ENCODE measurements around the gene LRRC32. TPM values are rescaled to one million over a fixed set of nuclear protein-coding genes. Genes with fewer than 3 reads are reported as not detected.

The LRRC32 gene, protein sequence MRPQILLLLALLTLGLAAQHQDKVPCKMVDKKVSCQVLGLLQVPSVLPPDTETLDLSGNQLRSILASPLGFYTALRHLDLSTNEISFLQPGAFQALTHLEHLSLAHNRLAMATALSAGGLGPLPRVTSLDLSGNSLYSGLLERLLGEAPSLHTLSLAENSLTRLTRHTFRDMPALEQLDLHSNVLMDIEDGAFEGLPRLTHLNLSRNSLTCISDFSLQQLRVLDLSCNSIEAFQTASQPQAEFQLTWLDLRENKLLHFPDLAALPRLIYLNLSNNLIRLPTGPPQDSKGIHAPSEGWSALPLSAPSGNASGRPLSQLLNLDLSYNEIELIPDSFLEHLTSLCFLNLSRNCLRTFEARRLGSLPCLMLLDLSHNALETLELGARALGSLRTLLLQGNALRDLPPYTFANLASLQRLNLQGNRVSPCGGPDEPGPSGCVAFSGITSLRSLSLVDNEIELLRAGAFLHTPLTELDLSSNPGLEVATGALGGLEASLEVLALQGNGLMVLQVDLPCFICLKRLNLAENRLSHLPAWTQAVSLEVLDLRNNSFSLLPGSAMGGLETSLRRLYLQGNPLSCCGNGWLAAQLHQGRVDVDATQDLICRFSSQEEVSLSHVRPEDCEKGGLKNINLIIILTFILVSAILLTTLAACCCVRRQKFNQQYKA
- 100 to 1,000 TPM in 1 of 3 donors, 10 to 100 TPM in 2; 15.5 to 101 (median 99.7) TPM for polyA plus RNA-seq

- no peak within 1 kb of the TSS for H3K27ac ChIP-seq (ENCODE audit: low read depth, low read length)
- WGBS, 3 donors, result 1 to 4% (median 1%) methylated on average over 74 to 82 of the region's 82 CpGs
These were observed at the start of gene LRRC32 for GRCh38 chr11:76670485-76671236. Gene LRRC32 (minus strand): TSS chr11:76670747. CDS start chr11:76665954, 4,793 bp downstream.

GRCh38 chr11:76719686-76720085, 49.1 kb upstream of the LRRC32 start:
- 92 to 98% (median 97%) methylated on average over 9 of the region's 9 CpGs for WGBS, 3 donors
- no peak overlapping the region for H3K27ac ChIP-seq (ENCODE audit: low read depth, low read length)

DNA sequence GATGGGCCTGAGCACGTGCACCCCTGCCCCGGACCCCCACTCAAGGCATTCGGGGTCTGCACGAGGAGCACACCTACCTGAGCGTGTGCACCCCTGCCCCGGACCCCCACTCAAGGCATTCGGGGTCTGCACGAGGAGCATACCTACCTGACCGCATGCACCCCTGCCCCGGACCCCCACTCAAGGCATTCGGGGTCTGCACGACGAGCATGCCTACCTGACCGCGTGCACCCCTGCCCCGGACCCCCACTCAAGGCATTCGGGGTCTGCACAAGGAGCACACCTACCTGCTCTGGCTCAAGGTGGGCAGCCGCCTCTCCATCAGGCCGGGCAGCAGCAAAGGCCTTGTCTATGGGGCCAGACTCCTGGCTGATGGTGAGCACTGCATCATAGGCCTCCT, 48.7 kb upstream of the LRRC32 start:
- WGBS, 3 donors, result 76 to 96% (median 91%) methylated on average over 19 of the region's 19 CpGs
- no peak overlapping the region for H3K27ac ChIP-seq (ENCODE audit: low read depth, low read length)

GRCh38 chr11:76717816-76718215, 47.3 kb upstream of the LRRC32 start:
- 86 to 90% (median 90%) methylated on average over 5 of the region's 5 CpGs for WGBS, 3 donors

GRCh38 chr11:76717369-76717768, 46.8 kb upstream of the LRRC32 start:
- 84 to 94% (median 93%) methylated on average over 4 of the region's 4 CpGs for WGBS, 3 donors
- H3K27ac ChIP-seq (ENCODE audit: low read depth, low read length), result no peak overlapping the region

More at GRCh38 chr11:76717816-76718215, 47.3 kb upstream of the LRRC32 start:
- H3K27ac ChIP-seq (ENCODE audit: low read depth, low read length), result no peak overlapping the region

DNA sequence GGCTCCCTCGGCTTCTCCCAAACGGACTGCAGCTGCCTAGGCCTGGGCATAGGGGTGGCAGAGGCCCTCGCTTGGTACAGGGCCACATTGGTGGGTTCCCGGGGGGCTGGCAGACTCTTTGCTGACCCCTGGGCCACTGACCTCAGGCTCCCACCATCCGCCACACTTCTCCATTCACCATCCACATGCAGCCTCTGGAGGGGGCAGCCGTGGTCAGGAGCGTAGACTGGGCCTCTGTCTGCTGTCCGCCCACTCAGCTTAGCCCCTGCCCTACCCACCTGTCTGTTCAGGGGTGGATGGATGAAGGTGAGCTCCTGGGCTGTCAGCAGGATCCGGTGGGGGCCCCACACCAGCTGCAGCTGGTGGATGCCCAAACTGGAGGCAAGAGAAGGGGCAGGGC, 45.7 kb upstream of the LRRC32 start:
- WGBS, 3 donors, result 83 to 93% (median 91%) methylated on average over 9 of the region's 9 CpGs
- no peak overlapping the region for H3K27ac ChIP-seq (ENCODE audit: low read depth, low read length)

GRCh38 chr11:76714493-76714892, 43.9 kb upstream of the LRRC32 start:
- 86 to 95% (median 88%) methylated on average over 3 of the region's 3 CpGs for WGBS, 3 donors
- H3K27ac ChIP-seq (ENCODE audit: low read depth, low read length), result no peak overlapping the region

DNA sequence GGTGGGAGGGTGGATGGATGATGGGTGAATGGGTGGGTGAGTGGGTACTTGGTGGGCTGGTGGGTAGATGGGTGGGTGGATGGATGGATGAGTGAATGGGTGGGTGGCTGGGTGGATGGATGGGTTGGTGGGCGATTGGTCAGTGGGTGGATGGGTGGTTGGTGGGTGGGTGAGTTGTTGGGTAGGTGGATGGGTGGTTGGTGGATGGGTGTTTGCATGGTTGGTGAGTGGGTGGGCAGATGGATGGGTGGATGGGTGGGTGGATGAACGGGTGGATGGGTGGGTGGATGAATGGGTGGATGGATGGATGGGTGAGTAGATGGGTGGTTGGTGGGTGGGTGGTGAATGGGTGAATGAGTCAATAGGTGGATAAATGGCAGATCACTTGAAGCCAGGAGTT, 43.0 kb upstream of the LRRC32 start:
- whole genome bisulfite sequencing, 3 donors, result 68 to 87% (median 85%) methylated on average over 2 of the region's 2 CpGs

DNA sequence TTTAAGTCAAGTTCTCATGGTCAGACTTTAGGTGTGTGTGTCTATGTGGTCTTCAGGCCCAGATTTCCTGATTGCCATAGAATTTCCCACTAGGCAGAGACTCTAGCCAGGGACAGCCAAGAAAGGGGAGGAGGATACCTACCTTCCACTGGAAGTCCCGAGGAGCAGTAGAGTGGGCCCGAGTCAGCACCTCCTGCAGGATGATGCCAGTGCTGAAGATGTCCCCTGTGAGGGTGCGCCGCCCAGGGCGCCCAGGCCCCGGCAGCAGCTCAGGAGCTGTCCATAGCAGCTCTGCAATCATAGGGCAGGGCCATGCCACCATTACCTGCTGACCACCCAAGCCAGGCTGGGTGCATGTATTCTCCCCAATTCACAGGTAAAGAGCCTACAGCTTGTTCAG, 41.6 kb upstream of the LRRC32 start:
- no peak overlapping the region for H3K27ac ChIP-seq (ENCODE audit: low read depth, low read length)
- WGBS, 3 donors, result 86 to 95% (median 90%) methylated on average over 6 of the region's 6 CpGs

More for the DNA sequence above, 43.0 kb upstream of the LRRC32 start:
- H3K27ac ChIP-seq (ENCODE audit: low read depth, low read length), result no peak overlapping the region

DNA sequence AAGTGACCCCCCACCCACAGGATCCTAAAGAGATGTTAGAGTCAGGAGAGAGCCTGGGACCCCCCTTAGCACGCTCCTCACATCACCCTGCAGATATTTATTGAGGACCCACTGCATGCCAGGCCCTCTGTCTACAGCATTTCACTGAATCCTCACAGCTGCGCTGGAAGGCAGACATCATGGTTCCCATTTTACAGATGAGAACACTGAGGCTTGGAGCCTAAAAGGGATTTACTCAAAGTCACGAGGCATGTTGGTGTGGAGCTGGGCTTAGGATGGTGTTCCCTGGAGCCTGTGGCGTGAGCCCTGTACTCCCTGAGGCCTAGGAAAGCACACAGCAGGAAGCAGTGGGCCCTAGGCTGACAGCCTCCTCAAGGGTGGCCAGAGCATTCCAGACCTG, 39.2 kb upstream of the LRRC32 start:
- WGBS, 3 donors, result 68 to 90% (median 88%) methylated on average over 4 of the region's 4 CpGs
- no peak overlapping the region for H3K27ac ChIP-seq (ENCODE audit: low read depth, low read length)

GRCh38 chr11:76708972-76709660, 38.6 kb upstream of the LRRC32 start:
- H3K27ac ChIP-seq (ENCODE audit: low read depth, low read length), result no peak overlapping the region
- 88 to 92% (median 91%) methylated on average over 8 of the region's 8 CpGs for WGBS, 3 donors

DNA sequence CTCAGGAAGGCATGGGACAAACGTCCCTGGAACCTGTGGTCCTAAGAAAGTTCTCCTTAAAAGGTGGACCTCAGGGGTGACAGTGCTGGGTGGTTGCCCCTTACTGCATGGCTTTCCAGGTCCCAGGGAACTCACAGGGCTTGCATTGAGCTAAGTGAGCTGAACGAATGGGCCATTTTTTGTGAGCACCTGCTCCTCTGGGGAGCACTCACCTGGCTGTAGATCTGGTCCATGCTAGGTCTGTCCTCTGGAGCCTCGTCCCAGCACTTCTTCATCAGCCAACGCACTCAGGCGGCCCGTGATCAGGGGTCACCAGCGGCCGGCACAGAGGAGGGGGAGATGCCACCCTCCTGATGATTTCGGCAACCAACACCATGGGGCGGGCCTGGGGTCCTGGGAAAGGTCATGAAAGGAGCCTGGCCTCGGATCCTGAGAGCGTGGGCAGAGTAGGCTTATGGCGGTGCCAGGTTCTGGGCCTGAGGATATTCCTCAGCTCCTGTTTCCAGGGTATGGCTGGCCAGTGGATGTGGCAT, 36.8 kb upstream of the LRRC32 start:
- H3K27ac ChIP-seq (ENCODE audit: low read depth, low read length), result no peak overlapping the region
- 87 to 91% (median 91%) methylated on average over 11 to 13 of the region's 13 CpGs for WGBS, 3 donors

- 91 to 96% (median 92%) methylated on average over 5 of the region's 5 CpGs for WGBS, 3 donors
These were observed 36.1 kb upstream of the LRRC32 start for GRCh38 chr11:76706667-76707066.

GRCh38 chr11:76705826-76706225, 35.3 kb upstream of the LRRC32 start:
- WGBS, 3 donors, result 75 to 96% (median 86%) methylated on average over 5 of the region's 5 CpGs
- H3K27ac ChIP-seq (ENCODE audit: low read depth, low read length), result no peak overlapping the region

More at GRCh38 chr11:76706667-76707066, 36.1 kb upstream of the LRRC32 start:
- no peak overlapping the region for H3K27ac ChIP-seq (ENCODE audit: low read depth, low read length)

- H3K27ac ChIP-seq (ENCODE audit: low read depth, low read length), result no peak overlapping the region
- WGBS, 3 donors, result 54 to 83% (median 78%) methylated on average over 5 of the region's 5 CpGs
These were observed 33.8 kb upstream of the LRRC32 start for GRCh38 chr11:76704171-76704948.

GRCh38 chr11:76703707-76704106, 33.2 kb upstream of the LRRC32 start:
- WGBS, 3 donors, result 81 to 95% (median 94%) methylated on average over 1 of the region's 1 CpG
- no peak overlapping the region for H3K27ac ChIP-seq (ENCODE audit: low read depth, low read length)

DNA sequence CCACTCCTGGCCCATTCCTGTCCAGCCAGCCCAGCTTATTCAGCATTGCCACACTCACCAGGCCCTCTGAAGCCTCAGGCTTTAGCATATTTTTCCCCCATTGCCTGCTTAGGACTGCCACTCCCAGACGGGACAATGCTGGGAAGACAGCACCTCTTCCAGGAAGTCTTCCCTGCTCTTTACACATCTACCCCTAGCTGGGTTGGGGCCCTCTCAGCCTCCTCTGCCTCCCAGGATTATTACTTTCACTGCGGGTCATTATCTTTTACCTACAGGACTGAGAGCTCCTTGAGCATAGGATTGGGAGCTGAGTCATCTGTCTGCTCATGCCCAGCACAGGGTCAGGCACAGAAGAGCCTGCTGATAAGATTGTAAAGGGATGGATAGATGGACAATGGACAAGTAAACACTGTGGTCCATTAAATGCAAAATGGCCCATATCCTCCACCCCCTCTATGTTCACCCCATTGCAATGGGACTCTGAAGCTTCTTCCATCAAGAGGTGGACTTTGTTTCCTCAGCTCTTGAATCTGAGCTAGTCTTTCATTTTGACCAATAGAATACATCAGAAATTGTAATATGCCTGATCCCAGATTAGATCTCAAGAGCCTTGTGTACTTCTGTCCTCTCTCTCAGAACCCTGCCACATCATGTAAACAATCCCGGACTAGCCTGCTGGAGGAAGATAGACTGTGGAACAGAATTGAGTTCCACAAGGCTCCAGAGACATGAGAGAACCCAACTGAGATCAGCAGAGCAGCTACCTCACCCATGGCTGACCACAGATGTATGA, 32.0 kb upstream of the LRRC32 start:
- no peak overlapping the region for H3K27ac ChIP-seq (ENCODE audit: low read depth, low read length)
- WGBS, 3 donors, result 68 to 90% (median 88%) methylated on average over 3 of the region's 3 CpGs
